Mucosa of gallbladder (tissue), 1 donor: ENCODE data around the gene CYP2J2. TPM values are rescaled to one million over a fixed set of nuclear protein-coding genes. Genes with fewer than 3 reads are reported as not detected.
"Not testable (repeated sequence)": the region's sequence is repeated elsewhere in the genome, so short reads cannot be mapped to it uniquely, and the experiment has no call there.

Experiments
- DNase-seq: peaks from one replicate; pipeline ENCODE4 v3.0.0-alpha.2; 2020; ENCODE audit warnings: low spot score
- total RNA-seq: library from RNA; stranded (reverse); gene quantifications from one replicate; pipeline ENCODE4 v1.2.1, GENCODE V29; 2021
- donor health status: DM: no; HTN: no; CAD: no.

The CYP2J2 gene
- total RNA-seq, 1 donor from 2014 or later = 14.6 TPM

- DNase-seq = not testable (repeated sequence)
Observed at GRCh38 chr1:59921258-59921899, 5.2 kb downstream of the CYP2J2 start.

GRCh38 chr1:59919746-59920145, 6.8 kb downstream of the CYP2J2 start:
- no peak for DNase-seq

- DNase-seq = no peak
Observed at GRCh38 chr1:59917785-59918180, 8.8 kb downstream of the CYP2J2 start.

- no peak for DNase-seq
Observed at GRCh38 chr1:59917026-59917784, 9.4 kb downstream of the CYP2J2 start.

- no peak for DNase-seq
Observed at GRCh38 chr1:59915516-59915915, 11.1 kb downstream of the CYP2J2 start.

- DNase-seq = not testable (repeated sequence)
Observed at GRCh38 chr1:59914791-59915286, 11.7 kb downstream of the CYP2J2 start.

GRCh38 chr1:59908682-59909081, 17.9 kb downstream of the CYP2J2 start:
- DNase-seq = no peak

- DNase-seq = no peak
Observed at GRCh38 chr1:59908084-59908483, 18.5 kb downstream of the CYP2J2 start.

- no peak for DNase-seq
Observed at GRCh38 chr1:59906931-59907330, 19.6 kb downstream of the CYP2J2 start.

- DNase-seq = no peak
Observed at GRCh38 chr1:59903141-59903754, 23.3 kb downstream of the CYP2J2 start.

GRCh38 chr1:59901770-59902388, 24.7 kb downstream of the CYP2J2 start:
- no peak for DNase-seq

- DNase-seq = no peak
Observed at GRCh38 chr1:59900640-59901039, 25.9 kb downstream of the CYP2J2 start.

GRCh38 chr1:59898927-59899326, 27.6 kb downstream of the CYP2J2 start:
- DNase-seq = no peak

- no peak for DNase-seq
Observed at GRCh38 chr1:59897165-59897564, 29.4 kb downstream of the CYP2J2 start.

- peak; percentile 40 for DNase-seq
Observed at GRCh38 chr1:59892841-59893811, 33.4 kb downstream of the CYP2J2 start.

- no peak for DNase-seq
Observed at GRCh38 chr1:59885160-59885832, 41.3 kb downstream of the CYP2J2 start.

GRCh38 chr1:59880735-59881134, 45.8 kb downstream of the CYP2J2 start:
- DNase-seq = no peak

- DNase-seq = no peak
Observed at GRCh38 chr1:59879996-59880505, 46.5 kb downstream of the CYP2J2 start.

- DNase-seq = peak; percentile 78
Observed at GRCh38 chr1:59879574-59879973, 47.0 kb downstream of the CYP2J2 start.

- no peak for DNase-seq
Observed at GRCh38 chr1:59878370-59878769, 48.2 kb downstream of the CYP2J2 start.
